D341Med (cell line): ENCODE results near the gene MITD1.
"Not testable (repeated sequence)": the region's sequence is repeated elsewhere in the genome, so short reads cannot be mapped to it uniquely, and the experiment has no call there.

Source experiments
- DNase-seq: peaks from one replicate; pipeline ENCODE4 v3.0.0; 2012; ENCODE audit warnings: low spot score

Gene MITD1

DNA sequence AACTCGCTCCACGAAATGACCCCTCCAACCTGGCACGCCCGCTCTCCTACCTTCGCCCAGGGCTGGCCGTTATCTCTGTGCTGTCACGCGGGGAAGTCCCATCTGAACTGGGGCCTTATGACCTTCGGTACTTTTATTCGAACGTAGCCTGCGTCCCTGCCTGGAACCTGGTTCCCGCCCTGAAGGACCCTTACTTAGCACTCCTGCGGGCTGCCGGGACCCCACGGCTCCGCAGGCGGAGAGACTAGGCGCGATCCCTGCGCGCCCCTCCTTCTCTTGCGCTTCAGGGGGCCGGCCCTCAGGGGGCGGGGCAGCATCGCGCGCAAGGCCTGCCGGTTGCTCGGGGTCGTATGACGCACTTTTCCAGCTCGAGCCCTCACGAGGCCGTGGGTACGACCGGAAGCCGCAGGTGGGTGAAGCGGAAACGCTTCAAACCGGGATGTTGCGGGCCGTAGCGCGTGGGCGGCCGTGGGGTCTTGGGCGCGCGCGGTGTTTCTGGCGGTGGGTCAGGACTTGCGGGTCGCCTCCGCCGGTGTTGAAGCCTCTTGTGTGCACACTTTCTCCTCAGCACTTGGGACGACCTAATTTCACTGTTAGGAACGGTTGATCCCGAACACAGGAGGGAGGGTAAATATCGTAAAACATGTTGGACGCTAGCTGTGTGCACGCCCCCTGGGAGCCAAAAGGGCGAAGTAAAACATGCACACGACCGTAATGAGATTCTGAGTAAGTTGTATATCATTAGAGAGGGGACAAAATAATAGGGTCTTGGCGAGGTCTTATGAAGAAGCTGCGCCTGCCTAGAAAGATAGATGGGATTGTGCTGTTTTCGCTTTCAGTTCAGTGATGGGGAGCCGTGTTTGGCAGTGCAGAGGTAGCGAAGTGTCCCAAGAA, 26.0 kb downstream of the MITD1 start, which contains the start of the genes LIPT1 and TSGA10:
Gene LIPT1, plus strand, starts transcription at position 325 of the 894 bp plus-strand sequence. CDS start 6,991 bp downstream, outside the sequence.
Gene TSGA10, minus strand, starts transcription at position 300 of the 894 bp plus-strand sequence. CDS start 45,503 bp downstream, outside the sequence.
- peak; percentile 95 for DNase-seq

DNA sequence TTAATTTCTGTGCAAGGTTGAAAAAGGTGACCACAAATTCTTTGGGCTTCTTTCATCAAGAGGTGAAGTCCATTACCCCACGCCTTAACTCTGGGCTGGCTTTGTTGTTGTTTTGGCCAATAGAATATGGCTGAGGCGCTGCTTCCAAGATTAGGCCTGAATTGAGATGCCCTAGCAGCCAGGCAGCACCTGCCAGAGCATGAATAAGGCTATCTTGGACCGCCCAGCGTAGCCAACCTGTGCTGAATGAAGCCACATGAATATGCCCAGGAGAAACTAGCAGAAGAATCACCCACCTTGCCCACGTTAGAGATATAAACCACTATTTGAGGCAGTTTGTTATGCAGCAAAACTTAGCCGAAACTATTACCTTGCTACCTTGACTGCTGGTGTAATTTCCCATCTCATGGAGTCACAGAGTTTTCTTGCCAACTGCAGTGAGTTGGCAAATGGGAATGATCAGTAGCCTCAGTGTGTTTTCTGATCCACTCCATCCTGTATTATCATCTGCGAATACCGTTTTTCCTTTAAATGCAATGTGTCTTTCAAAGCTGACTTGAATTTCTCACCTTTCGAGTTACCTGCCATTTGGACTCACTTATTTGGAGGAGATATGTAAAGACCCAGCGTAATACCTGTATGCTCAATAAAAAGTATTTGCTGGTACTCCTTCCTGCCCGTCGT, 26.8 kb downstream of the MITD1 start:
- peak; percentile 16 for DNase-seq

DNA sequence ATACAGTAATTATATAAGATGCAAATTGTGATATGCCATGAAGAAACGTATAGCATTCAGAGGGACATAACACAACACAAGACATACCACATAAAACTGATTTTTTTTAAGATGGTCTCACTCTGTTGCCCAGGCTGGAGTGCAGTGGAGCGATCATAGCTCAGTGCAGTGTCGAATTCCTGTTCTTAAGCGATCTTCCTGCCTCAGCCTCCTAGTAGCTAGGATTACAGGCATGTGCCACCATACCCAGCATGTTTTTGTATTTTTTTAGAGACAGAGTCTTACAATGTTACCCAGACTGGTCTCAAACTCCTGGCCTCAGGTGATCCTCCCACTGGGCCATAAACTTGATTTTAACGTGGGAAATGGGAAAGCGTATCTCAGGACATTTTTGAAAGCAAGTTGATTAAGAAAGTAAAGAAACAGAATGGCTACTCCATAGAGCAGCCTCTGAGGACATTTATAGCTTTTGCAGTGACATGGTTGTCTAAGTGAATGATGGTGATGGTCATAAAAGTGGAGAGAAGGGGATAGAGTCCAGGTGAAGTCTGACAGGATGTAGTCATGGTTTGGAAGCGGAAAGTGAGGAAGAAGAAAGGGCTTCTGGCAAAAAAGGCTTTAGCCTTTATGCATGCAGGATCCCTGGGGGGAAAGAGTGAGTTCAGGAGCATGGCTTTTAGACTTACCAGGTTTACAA, 28.5 kb downstream of the MITD1 start:
- no peak for DNase-seq

DNA sequence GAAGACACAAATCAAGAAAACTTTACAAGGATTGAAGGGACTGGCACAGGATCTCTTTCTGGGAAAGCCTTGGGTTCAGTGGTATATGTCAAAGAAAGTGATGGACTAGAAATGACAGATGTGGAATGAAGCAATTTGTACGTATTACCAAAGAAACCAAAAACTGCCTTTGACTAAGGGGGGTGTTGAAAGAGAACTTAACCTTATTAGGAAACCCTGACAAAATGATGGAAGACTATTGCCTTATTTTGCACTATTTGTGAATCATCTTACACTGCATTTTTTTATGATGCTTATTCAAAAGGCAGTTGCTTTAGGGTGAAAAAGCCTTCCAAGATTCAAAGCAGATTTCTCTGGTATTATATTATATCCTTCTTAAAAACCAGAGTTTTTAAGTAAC, 30.2 kb downstream of the MITD1 start:
- DNase-seq, result no peak

DNA sequence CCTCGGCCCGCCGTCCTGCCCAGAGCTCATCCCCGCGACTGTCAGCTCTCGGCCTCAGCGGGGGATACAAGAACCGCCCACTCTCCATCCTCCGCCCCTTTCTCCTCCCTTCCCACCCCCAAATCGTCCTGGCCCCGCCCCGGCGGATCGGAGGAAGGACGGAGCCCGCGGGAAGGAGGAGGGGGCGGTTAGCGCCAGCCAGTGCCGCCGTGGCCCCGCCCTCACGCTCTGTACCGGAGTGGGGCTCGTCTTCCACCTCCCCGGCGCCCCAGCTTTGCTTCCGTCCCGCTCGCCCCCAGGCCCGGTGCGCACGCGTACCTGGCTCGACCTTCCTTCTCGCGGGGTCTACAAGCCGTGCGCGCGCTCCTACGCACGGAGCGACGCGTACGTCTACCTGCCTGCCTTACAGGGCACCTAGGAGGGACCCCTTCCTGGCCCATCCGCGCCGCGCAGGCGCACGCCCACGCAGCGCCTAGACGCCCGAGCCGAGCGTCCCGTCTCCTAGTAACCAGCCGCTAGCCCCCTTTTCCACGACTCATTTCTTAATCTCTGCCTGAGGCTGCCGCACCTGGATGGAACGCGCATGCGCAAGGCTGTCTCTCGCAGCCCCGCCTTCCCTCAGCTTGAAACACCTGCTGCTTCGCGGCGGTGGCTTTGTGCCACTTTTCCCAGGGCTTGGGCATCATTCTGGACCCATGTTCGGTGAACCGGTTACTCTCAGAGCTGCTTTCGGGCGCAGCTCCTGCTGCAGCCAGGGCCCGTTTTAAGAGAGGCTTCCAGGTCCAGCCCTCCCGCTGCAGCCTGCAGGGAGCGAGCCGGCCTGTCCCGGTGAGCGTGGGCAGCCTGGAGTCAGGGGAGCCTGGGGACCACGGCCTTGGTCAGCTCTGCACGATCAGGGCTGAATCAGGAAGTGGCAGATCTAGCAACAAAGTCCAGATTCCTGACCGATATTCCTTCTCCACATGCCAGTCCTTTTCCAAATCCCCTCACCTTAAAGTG, 39.4 kb downstream of the MITD1 start, which contains the start of gene C2orf15:
Gene C2orf15, plus strand, starts transcription at position 598 of the 999 bp plus-strand sequence. CDS start 8,852 bp downstream, outside the sequence.
- peak; percentile 90 for DNase-seq

DNA sequence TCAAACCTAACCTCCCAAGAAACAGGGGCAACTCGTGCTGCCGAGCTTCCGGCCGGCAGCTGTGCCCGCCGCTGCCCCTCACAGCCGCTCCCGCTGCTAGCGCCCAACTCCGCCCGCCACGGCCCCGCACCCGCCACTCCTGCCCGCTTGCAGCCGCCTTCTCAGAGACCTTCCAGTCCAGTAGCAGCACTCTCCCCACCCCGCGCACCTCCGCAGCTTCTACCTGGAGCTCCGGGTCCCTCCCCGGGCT, 40.1 kb downstream of the MITD1 start:
- no peak for DNase-seq

DNA sequence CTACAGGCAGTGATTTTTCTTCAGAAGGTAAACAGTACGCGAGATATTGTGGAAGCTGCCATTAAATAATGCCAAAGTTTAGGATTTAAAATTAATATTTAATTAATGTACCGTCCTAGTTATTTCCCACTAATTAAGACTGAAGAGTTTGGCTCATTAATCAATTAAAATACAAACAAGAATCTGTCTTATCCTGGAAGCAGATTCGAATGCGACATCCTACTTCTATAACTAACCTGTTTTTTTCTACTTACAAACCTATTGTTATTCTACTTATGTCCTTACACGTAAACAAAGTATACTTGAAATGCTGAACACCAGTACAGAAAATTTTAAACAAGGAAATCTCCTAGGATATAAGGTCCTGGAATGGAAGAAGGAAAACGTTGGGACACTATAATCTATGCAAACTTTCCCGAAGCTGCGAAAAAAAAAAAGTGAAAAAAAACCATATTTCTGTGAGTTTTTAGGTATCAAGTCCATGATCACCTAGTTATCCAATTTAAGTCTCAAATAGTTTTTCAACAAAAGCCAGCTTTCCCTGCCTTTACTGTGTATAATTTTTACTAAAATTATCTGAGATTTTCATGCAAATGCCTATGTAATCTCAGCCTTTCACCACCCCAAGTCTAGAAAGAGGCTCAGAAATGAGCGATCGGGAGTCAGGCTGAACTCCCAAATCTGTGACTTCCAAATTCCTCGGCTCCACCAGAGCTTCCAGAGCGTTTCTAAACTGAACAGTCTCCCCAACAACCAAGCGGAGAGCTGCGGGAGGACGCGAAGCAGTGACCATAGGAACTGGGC, 40.6 kb downstream of the MITD1 start:
- no peak for DNase-seq

DNA sequence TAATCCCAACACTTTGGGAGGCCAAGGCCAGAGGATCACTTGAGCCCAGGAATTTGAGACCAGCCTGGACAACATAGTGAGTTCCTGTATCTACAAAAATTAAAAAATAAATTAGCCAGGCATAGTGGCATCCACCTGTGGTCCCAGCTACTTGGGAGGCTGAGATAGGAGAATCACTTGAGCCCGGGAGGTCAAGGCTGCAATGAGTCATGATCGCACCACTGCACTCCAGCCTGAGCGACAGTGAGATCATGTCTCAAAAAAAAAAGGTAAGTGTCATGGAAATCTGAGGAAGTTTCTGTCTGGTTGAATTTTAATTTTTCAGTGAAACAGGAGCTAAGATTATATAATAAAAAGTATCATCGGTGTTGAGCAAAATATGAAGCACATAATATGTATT, 41.9 kb downstream of the MITD1 start:
- DNase-seq, result no peak

DNA sequence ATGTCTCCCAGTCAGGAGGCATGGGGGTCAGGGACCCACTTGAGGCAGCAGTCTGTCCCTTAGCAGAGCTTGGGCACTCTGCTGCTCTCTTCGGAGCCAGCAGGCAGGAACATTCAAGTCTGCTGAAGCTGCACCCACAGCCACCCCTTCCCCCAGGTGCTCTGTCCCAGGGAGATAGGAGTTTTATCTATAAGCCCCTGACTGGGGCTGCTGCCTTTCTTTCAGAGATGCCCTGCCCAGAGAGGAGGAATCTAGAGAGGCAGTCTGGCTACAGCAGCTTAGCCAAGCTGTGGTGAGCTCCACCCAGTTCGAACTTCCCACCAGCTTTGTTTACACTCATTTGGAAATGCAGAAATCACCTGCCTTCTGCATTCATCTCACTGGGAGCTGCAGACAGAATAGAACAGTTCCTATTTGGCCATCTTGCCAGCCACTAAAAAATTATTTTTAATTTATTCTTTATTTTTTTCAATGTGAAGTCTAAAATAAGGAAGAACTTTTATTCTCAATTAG, 45.8 kb downstream of the MITD1 start:
- not testable (repeated sequence) for DNase-seq

DNA sequence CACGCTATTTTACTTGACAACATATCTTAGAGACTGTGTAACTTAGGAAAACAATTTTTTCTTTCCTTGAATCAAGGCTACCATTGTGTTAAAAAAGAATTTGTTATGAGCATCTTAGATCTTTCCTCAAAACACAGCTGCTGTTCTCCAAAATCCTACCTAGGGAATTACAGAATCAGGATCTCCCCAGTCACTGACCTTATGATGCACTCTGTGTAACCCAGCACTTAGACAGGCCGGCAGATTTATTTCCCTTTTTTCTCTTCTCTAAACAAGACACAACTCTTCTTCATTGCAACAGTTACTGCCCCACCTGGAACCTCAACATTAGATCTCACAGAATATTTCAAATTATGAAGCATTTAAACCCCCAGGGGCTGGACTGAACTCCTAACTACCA, 52.9 kb downstream of the MITD1 start:
- DNase-seq, result no peak
